DND-41 (cell line): Measurements from ENCODE around the gene SH3GLB1.

Experiments used
- ATAC-seq: fragments of 200-7000 bp; cut with Tn5 transposase; 3 replicates; pipeline ENCODE4 v1.9.1; 2021; ENCODE audit warnings: low read depth; ENCODE audit not compliant: insufficient read depth
- DNase-seq: peaks from one replicate; pipeline ENCODE4 v3.0.0-alpha.2; 2020
- H2AFZ ChIP-seq: 2 replicates; pipeline ENCODE4 v1.6.0; 2012; ENCODE audit warnings: low read depth, low read length
- H3K27ac ChIP-seq: 2 replicates; pipeline ENCODE4 v1.5.1; 2012; ENCODE audit warnings: low read length, inconsistent platforms
- H3K27me3 ChIP-seq: fragments of 200-600 bp; sonication (generic); 2 replicates; pipeline ENCODE4 v1.6.0; 2012; ENCODE audit warnings: low read length, mild to moderate bottlenecking, inconsistent platforms; ENCODE audit not compliant: insufficient read depth, poor library complexity
- H3K36me3 ChIP-seq: 2 replicates; pipeline ENCODE4 v1.5.1; 2012; ENCODE audit warnings: low read length, inconsistent platforms; ENCODE audit not compliant: insufficient read depth
- H3K4me1 ChIP-seq: 2 replicates; pipeline ENCODE4 v1.5.1; 2012; ENCODE audit warnings: mild to moderate bottlenecking, low read length; ENCODE audit not compliant: insufficient read depth
- H3K4me2 ChIP-seq: 2 replicates; pipeline ENCODE4 v1.6.0; 2012; ENCODE audit warnings: mild to moderate bottlenecking, moderate library complexity, low read length, inconsistent platforms; ENCODE audit not compliant: insufficient read depth
- H3K4me3 ChIP-seq, 2 experiments: fragments of 200-600 bp in 1 of 2; shearing (Covaris generic) in 1 of 2; 2 replicates each; pipeline ENCODE4 v1.5.1; 2012 to 2016; ENCODE audit warnings: inconsistent platforms in 2 of 2, low read length in 2 of 2, mild to moderate bottlenecking in 2 of 2, low read depth in 1 of 2, moderate library complexity in 1 of 2
- H3K79me2 ChIP-seq: 2 replicates; pipeline ENCODE4 v1.6.0; 2012; ENCODE audit warnings: low read length, inconsistent platforms; ENCODE audit not compliant: insufficient read depth
- H3K9ac ChIP-seq: 2 replicates; pipeline ENCODE4 v1.6.0; 2012; ENCODE audit warnings: low read depth, mild to moderate bottlenecking, inconsistent platforms, low read length, moderate library complexity
- H3K9me3 ChIP-seq: 2 replicates; pipeline ENCODE4 v1.5.1; 2012; ENCODE audit warnings: low read length, moderate library complexity, mild to moderate bottlenecking, inconsistent platforms; ENCODE audit not compliant: insufficient read depth, severe bottlenecking
- H4K20me1 ChIP-seq: 2 replicates; pipeline ENCODE4 v1.6.0; 2012; ENCODE audit warnings: low read length; ENCODE audit not compliant: insufficient read depth
- EZH2 ChIP-seq: IDR thresholded peaks from 3 replicates; pipeline ENCODE4 v1.6.1; 2012; ENCODE audit warnings: borderline replicate concordance, low read depth, mild to moderate bottlenecking, moderate library complexity, low read length, inconsistent platforms; ENCODE audit not compliant: severe bottlenecking
- TF ChIP-seq, protein P1 (sequence below): IDR thresholded peaks from 2 replicates; pipeline ENCODE4 v1.5.1; 2012; ENCODE audit warnings: borderline replicate concordance, low read length, moderate library complexity, mild to moderate bottlenecking; ENCODE audit not compliant: poor library complexity, severe bottlenecking; ENCODE audit errors: extremely low read depth

SH3GLB1 gene

DNA sequence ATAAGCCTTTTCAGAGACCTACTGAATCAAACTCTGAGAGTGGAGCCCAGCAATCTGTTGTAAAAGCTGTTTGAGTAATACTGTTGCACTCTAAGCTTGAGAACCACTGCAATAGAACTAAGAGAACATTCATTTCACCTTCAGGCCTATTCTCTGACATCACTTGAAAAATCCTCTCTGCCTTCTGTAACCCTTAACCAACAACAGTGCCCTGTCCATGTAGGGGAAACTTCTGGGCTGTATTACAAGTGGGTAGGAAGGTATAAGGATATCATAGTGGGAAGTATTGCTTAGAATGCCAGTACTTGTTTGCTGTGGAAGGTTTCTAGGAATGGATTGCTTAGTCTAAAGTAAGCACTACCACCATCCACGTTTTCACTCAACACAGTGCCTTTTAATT lies 42.9 kb downstream of the SH3GLB1 start:
- Histone ChIP-seq H3K4me2 (no peak overlapping the region), H4K20me1 (no peaks in the 10 kb centered on the region), H3K9ac (no peak overlapping the region), H2AFZ (no peak overlapping the region), H3K27me3 (no peaks in the 10 kb centered on the region), H3K27ac (no peak overlapping the region), H3K36me3 (peaks cover 34% of the 10 kb centered on the region), H3K79me2 (no peaks in the 10 kb centered on the region), H3K9me3 (no peaks in the 10 kb centered on the region), H3K4me1 (no peaks in the 10 kb centered on the region), H3K4me3 (no peak overlapping the region)
- no peak for TF ChIP-seq EZH2
- TF ChIP-seq, protein P1, sequence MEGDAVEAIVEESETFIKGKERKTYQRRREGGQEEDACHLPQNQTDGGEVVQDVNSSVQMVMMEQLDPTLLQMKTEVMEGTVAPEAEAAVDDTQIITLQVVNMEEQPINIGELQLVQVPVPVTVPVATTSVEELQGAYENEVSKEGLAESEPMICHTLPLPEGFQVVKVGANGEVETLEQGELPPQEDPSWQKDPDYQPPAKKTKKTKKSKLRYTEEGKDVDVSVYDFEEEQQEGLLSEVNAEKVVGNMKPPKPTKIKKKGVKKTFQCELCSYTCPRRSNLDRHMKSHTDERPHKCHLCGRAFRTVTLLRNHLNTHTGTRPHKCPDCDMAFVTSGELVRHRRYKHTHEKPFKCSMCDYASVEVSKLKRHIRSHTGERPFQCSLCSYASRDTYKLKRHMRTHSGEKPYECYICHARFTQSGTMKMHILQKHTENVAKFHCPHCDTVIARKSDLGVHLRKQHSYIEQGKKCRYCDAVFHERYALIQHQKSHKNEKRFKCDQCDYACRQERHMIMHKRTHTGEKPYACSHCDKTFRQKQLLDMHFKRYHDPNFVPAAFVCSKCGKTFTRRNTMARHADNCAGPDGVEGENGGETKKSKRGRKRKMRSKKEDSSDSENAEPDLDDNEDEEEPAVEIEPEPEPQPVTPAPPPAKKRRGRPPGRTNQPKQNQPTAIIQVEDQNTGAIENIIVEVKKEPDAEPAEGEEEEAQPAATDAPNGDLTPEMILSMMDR = no peak
- ATAC-seq = no peak
- no peak for DNase-seq

DNA sequence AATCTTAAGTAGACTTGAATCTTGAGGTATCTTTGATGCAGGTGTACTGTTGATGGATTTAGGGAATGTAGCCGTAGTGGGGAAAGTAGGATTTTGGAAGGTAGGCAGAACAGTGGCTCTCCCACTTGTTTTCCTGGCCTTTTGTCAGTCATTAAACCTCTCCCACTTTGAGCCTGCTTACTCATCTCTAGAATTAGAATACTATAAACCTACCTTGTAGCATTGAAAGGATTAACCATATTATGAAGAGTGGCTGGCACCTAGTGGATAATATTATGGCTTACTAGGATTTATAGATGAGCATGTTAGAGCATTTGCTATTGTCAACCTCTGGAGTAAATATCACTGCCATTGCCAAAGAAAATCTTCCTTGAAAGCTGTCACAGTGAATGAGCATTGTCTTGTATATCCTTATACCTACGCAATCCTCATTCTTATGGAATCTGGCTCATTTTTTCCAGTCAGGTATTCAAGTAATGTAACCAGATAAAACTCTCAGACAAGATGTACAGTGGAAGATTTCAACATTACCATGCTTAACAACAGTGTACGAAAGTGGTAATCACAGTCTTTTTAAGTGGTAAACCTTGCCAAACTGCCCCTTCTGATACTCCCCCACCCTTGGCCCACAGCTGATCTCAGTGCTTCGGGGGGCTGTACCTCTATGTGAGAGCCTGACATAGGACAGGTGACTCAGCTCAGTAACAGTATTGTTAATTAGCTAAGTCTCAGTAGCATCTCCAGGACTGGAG lies 44.4 kb downstream of the SH3GLB1 start:
- Histone ChIP-seq H3K27ac (no peak overlapping the region), H2AFZ (no peak overlapping the region), H3K9me3 (no peaks in the 10 kb centered on the region), H3K4me1 (no peaks in the 10 kb centered on the region), H4K20me1 (no peaks in the 10 kb centered on the region), H3K4me3 (no peak overlapping the region), H3K9ac (no peak overlapping the region), H3K79me2 (no peaks in the 10 kb centered on the region), H3K27me3 (no peaks in the 10 kb centered on the region), H3K4me2 (no peak overlapping the region), H3K36me3 (peaks cover 22% of the 10 kb centered on the region)
- DNase-seq = no peak
- no peak for ATAC-seq
- TF ChIP-seq, protein P1 = no peak
- no peak for TF ChIP-seq EZH2

DNA sequence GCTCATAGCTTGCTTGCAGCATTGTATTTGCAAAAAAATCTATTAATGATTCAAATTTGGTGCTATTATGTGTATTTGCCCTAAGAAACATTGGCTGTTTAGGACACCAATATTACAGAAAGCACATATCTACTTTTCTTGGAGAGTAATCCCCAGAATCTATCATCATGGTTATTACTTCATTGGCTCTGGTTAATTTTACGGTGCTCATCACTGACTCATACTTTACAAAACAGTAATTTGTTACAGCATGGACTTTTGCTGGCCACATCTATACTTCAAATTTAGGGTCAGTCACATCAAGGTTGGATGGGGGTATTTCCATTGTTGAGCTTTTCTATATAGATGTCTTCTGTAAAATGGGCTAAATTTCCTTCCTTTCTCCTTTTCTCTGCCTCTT lies 45.7 kb downstream of the SH3GLB1 start:
- Histone ChIP-seq H2AFZ (no peak overlapping the region), H3K79me2 (no peaks in the 10 kb centered on the region), H3K4me2 (no peak overlapping the region), H3K27me3 (no peaks in the 10 kb centered on the region), H4K20me1 (no peaks in the 10 kb centered on the region), H3K9ac (no peak overlapping the region), H3K9me3 (no peaks in the 10 kb centered on the region), H3K4me3 (no peak overlapping the region), H3K4me1 (no peaks in the 10 kb centered on the region), H3K27ac (no peak overlapping the region), H3K36me3 (peaks cover 11% of the 10 kb centered on the region)
- DNase-seq (no peak), ATAC-seq (no peak)
- no peak for TF ChIP-seq EZH2
- TF ChIP-seq, protein P1 = no peak
